Measurements from ENCODE around the gene RYR3. TPM values are rescaled to one million over a fixed set of nuclear protein-coding genes. Genes with fewer than 3 reads are reported as not detected.
A peak's percentile ranks its signal among the peaks of the same experiment; 100 is the strongest.

Gene RYR3
- total and polyA plus RNA-seq, 4 donors: 0.09 to 1.4 (median 0.47) TPM

GRCh38 chr15:33451385-33451784 lies 140.6 kb downstream of the RYR3 start:
- Histone ChIP-seq H3K27ac (ENCODE audit: low read depth in 1 of 2, low read length in 1 of 2) (no peak overlapping the region), H3K9me3 (ENCODE audit: control insufficient read depth in 4 of 4, insufficient read depth in 3 of 4, low read length in 3 of 4) (peaks cover 0 to 2% (median 0%) of the 10 kb centered on the region in 4 donors), H3K4me3 (no peak overlapping the region), H3K36me3 (ENCODE audit: control insufficient read depth in 4 of 4, insufficient read depth in 4 of 4, low read length in 4 of 4) (no peaks in the 10 kb centered on the region), H3K4me1 (ENCODE audit: control insufficient read depth in 5 of 5, insufficient read depth in 5 of 5, low read length in 5 of 5) (peaks cover 0 to 4% (median 0%) of the 10 kb centered on the region in 5 donors), H3K27me3 (ENCODE audit: control insufficient read depth in 3 of 3, insufficient read depth in 3 of 3, low read length in 2 of 3) (no peaks in the 10 kb centered on the region), H3K9ac (ENCODE audit: insufficient read depth in 1 of 2, low read length in 2 of 2) (no peak overlapping the region)
- DNase-seq (no peak), ATAC-seq (ENCODE audit: insufficient read depth, low FRiP score) (no peak)
- TF ChIP-seq CTCF (IDR thresholded peaks at IDR 0.05; ENCODE audit: control extremely low read depth, extremely low read depth): no peak
- 83 to 93% methylated on average over 4 of the region's 4 CpGs for whole genome bisulfite sequencing, 2 donors

GRCh38 chr15:33453761-33454160 lies 143.0 kb downstream of the RYR3 start:
- Histone ChIP-seq H3K9me3 (ENCODE audit: control insufficient read depth in 4 of 4, insufficient read depth in 3 of 4, low read length in 3 of 4) (peaks cover 0 to 2% (median 0%) of the 10 kb centered on the region in 4 donors), H3K9ac (ENCODE audit: insufficient read depth in 1 of 2, low read length in 2 of 2) (no peak overlapping the region), H3K4me3 (no peak overlapping the region), H3K4me1 (ENCODE audit: control insufficient read depth in 5 of 5, insufficient read depth in 5 of 5, low read length in 5 of 5) (peaks cover 0 to 4% (median 0%) of the 10 kb centered on the region in 5 donors), H3K36me3 (ENCODE audit: control insufficient read depth in 4 of 4, insufficient read depth in 4 of 4, low read length in 4 of 4) (no peaks in the 10 kb centered on the region), H3K27me3 (ENCODE audit: control insufficient read depth in 3 of 3, insufficient read depth in 3 of 3, low read length in 2 of 3) (no peaks in the 10 kb centered on the region), H3K27ac (ENCODE audit: low read depth in 1 of 2, low read length in 1 of 2) (no peak overlapping the region)
- TF ChIP-seq CTCF (IDR thresholded peaks at IDR 0.05; ENCODE audit: control extremely low read depth, extremely low read depth): no peak
- DNase-seq (peak in 1 of 3 donors; percentile 23), ATAC-seq (ENCODE audit: insufficient read depth, low FRiP score) (no peak)
- WGBS, 2 donors: 82 to 83% methylated on average over 3 of the region's 3 CpGs

- TF ChIP-seq CTCF (IDR thresholded peaks at IDR 0.05; ENCODE audit: control extremely low read depth, extremely low read depth): no peak
- Histone ChIP-seq H3K4me3 (no peak overlapping the region), H3K36me3 (ENCODE audit: control insufficient read depth in 4 of 4, insufficient read depth in 4 of 4, low read length in 4 of 4) (no peaks in the 10 kb centered on the region), H3K27ac (ENCODE audit: low read depth in 1 of 2, low read length in 1 of 2) (no peak overlapping the region), H3K9me3 (ENCODE audit: control insufficient read depth in 4 of 4, insufficient read depth in 3 of 4, low read length in 3 of 4) (no peaks in the 10 kb centered on the region), H3K4me1 (ENCODE audit: control insufficient read depth in 5 of 5, insufficient read depth in 5 of 5, low read length in 5 of 5) (peaks cover 0 to 4% (median 0%) of the 10 kb centered on the region in 5 donors), H3K27me3 (ENCODE audit: control insufficient read depth in 3 of 3, insufficient read depth in 3 of 3, low read length in 2 of 3) (no peaks in the 10 kb centered on the region), H3K9ac (ENCODE audit: insufficient read depth in 1 of 2, low read length in 2 of 2) (no peak overlapping the region)
- DNase-seq (no peak), ATAC-seq (ENCODE audit: insufficient read depth, low FRiP score) (no peak)
- WGBS, 2 donors: 87 to 90% methylated on average over 7 of the region's 7 CpGs
Measured at GRCh38 chr15:33454346-33454745, 143.6 kb downstream of the RYR3 start.

- TF ChIP-seq CTCF (IDR thresholded peaks at IDR 0.05; ENCODE audit: control extremely low read depth, extremely low read depth): no peak
- no peak overlapping the region for H3K4me3 ChIP-seq
- peaks cover 0 to 4% (median 0%) of the 10 kb centered on the region in 5 donors for H3K4me1 ChIP-seq (ENCODE audit: control insufficient read depth in 5 of 5, insufficient read depth in 5 of 5, low read length in 5 of 5)
- H3K27me3 ChIP-seq (ENCODE audit: control insufficient read depth in 3 of 3, insufficient read depth in 3 of 3, low read length in 2 of 3): no peaks in the 10 kb centered on the region
- DNase-seq (no peak), ATAC-seq (ENCODE audit: insufficient read depth, low FRiP score) (no peak)
- H3K27ac ChIP-seq (ENCODE audit: low read depth in 1 of 2, low read length in 1 of 2): no peak overlapping the region
- no peaks in the 10 kb centered on the region for H3K9me3 ChIP-seq (ENCODE audit: control insufficient read depth in 4 of 4, insufficient read depth in 3 of 4, low read length in 3 of 4)
- H3K9ac ChIP-seq (ENCODE audit: insufficient read depth in 1 of 2, low read length in 2 of 2): no peak overlapping the region
- 58 to 73% methylated on average over 4 of the region's 4 CpGs for WGBS, 2 donors
- H3K36me3 ChIP-seq (ENCODE audit: control insufficient read depth in 4 of 4, insufficient read depth in 4 of 4, low read length in 4 of 4): no peaks in the 10 kb centered on the region
Measured at GRCh38 chr15:33454996-33455395, 144.2 kb downstream of the RYR3 start.

Data from lung (tissue), 12 donors.